DMS114 treated with DMSO at 0.1 percent for 48 hours (cell line): ENCODE data around the gene PLEKHG3.

ENCODE experiments used
- DNase-seq: peaks from one replicate; lab custom pipeline; 2025; ENCODE audit not compliant: unreplicated experiment; lab: John Stamatoyannopoulos, UW

PLEKHG3 gene

GRCh38 chr14:64706119-64706592, 1.9 kb downstream of the PLEKHG3 start:
- DNase-seq = no peak

DNA sequence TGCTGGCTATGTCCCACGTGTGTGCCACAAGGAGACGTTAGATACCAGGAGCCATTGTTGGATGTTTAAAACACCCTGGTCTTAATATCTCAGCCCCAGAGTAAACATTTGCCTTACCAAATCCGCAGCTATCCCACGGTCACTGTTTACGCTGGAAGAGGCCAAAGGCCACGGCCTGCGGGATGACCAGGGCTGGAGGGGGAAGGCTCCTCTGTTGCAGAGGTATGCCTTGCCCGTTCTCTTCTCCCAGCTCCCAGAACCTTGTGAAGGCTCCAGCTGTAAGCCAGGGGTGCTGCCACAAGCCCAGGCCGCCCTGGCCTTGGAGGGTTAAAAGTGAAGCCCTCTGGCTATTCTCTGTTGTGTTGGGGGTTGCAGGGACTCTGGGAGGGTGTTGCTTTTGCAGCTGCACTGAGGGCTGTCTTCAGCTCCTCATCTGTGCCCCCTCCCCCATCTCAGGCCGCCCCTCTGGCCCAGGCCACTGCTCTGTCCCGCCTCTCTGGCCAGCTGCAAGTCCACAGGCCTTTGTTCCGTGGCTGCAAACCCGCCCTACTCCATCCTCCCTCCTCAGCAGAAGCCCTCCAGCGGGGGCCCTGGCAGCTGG, 2.5 kb downstream of the PLEKHG3 start:
- no peak for DNase-seq

- no peak for DNase-seq
These were observed 3.4 kb downstream of the PLEKHG3 start for GRCh38 chr14:64707661-64708060.

DNA sequence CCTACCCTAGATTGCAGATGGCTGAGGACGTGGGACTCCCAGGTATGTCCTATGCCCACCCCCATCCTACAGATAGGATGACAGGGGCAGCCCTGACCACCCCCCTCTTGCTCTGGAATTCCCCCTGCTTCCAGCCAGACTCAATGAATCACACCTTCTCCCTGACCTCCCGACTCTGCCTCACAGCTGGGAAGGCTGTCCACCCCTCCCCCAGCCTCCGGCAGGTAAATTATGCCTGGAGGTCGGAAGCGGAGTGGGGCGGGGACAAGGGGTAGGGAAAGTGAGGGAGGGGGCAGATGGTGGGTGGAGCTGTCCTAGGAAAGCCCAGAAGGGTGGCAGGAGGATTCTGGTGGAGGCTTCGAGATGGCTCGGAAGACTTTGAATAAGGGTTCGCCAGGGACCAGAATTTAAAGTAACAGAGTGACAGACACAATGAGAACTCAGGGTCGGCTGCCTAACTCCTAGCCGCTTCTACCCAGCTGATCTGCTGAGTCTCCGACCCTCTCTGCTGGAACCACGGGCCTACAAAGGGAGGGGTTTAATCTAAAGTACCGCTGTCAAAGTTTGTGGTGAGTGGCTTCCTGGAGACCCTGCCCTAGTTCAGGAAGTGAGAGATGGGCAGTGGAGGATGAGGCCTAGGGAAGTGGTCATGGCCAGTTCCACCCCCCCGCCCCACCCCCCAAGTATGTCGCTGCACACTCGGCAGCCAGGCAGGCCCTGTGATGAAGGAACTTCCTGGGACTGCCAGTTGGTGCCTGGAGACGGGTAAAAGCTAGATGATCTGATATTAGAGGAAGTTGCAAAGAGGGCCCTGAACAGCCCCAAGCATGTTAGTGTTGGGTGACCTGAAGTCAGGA, 4.2 kb downstream of the PLEKHG3 start:
- no peak for DNase-seq

DNA sequence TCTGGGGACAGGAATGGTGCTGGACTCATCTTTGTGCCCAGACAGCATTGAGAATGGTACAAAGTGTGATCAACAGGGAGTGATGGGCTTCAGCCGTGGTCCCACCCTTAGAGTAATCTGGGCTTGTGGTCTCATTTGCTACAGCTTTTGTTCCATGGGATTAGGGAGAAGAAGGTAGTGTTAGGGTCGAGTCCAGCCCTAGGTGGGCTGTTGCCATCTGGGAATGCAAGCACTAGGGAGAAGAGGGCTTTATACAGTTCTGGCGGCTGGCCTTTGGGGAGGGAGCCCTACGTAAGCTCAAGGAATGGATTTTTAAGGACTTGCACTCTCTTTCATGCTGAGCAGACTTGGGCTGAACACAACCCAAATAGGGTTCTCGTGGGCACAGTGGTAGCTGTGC, 4.9 kb downstream of the PLEKHG3 start:
- no peak for DNase-seq

DNA sequence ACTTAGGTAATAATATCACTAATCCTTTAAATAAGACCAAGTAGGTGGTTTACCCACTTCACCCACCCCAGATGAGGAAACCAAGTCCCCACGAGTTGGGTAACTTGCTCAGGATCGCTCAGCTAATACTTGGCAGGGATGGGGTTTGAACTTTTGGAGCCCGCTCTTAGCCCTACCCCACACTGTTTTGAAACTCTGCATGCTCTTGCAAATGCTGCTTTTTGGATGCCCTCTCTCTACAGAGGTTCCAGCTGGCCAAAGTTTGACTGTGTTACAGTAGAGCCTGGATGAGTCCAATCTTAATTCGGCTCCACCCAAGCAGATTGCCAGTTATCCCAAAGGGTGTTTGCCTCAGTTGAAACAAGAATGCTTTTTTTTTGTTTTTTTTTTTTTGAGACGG, 6.8 kb downstream of the PLEKHG3 start:
- DNase-seq = no peak

DNA sequence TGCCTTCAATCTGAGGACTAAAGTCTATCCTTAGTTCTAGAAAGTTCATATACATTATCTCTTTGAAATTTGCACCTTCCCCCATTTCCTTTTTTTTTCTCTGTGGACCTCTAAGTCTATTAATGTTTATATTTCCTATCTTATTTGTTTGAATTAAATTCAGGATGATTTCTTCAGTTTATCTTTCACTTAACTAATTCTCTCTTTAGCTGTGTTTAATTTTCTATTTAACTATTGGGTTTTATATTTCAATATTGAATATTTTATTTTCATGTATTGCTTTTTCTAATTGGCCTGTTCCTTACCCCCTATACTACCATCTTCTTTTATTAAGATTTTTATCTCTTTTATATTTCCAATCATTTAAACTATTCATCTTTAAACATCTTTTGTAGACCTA, 9.5 kb downstream of the PLEKHG3 start:
- DNase-seq = no peak

- no peak for DNase-seq
These were observed 10.3 kb downstream of the PLEKHG3 start for GRCh38 chr14:64714432-64715025.

DNA sequence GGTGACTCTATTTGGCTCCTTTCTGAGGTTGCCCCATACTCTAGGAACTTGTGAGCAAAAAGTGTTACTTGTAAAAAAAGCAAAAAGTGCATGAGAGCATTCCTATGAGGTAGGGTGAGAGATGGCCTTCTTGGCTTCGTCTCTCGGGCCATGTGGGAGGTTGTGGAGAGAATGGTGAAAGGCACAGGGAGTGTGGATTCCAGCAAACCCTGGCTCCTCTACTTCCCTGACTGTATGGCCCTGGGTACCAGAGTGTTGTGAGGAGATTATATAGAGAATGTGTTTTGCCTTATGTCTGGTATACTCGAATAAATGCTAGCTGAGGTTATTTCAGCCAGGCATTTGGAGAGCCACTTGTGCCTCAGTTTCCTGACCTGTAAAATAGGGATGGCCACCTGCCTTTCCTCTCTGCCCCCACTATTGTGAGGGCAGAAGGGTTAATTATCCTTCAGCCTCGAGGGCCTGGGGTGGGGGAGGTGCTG, 11.0 kb downstream of the PLEKHG3 start:
- no peak for DNase-seq

GRCh38 chr14:64715628-64716412, 11.6 kb downstream of the PLEKHG3 start:
- no peak for DNase-seq

DNA sequence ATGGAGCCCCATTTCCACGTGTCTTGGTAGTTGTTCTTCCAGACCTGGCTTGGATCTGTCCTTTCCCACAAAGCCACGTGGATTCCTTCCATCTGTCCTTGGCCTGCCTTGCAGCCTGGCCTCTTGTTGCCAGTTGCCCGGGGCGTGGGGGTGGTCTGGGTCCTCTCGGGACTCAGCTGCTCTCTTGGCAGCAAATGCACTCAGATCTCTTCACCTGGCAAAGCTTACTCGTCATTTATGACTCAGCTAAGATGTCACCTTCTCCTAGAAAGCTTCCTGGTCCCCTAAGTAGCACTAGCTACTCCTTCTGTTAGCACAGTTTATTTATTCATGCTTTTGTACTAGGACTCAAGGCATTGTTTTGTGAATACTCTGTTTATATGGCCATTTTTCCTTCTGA, 13.6 kb downstream of the PLEKHG3 start:
- DNase-seq = no peak

- DNase-seq = no peak
These were observed 14.5 kb downstream of the PLEKHG3 start for GRCh38 chr14:64718762-64719161.

GRCh38 chr14:64719601-64720000, 15.4 kb downstream of the PLEKHG3 start:
- DNase-seq = no peak

DNA sequence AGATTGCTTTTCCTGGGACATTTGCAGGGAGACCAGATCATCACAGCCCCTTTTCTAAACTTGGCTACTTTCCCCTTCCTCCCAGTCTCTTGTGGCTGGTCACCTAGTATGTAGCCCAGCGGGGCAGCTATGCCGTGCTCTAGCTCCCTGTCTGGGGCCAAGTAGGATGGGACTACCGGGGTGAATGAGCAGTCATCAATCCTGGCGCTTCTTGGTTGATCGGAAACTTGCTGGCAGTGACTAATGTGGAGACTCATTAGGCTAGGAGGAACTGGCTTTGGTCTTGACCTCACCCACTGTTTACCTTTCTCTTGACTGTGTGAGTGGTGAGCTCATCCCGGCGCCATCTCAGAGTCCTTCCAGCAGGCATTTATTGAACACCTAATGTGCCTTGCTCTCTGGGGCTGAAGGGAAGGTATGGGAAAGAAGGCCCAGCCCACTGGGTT, 15.9 kb downstream of the PLEKHG3 start:
- DNase-seq = no peak

GRCh38 chr14:64721391-64721791, 17.2 kb downstream of the PLEKHG3 start:
- DNase-seq = no peak

DNA sequence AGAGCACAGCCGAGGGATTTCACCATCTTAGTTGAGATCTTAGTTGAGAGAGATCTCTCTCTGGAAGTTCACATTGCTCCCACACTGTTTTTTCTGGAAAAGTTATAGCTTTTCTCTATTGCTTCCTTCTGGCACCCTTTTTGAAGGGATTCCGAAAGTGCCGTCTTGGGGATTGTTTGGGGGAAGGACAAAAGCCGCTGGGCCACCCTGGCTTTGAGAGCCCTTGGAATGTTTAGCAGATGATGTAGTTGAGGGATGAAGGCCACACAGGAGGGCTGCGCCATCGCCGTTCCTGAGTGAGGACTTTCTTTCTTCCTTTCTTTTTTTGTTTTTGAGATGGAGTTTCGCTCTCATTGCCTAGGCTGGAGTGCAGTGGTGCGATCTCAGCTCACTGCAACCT, 17.7 kb downstream of the PLEKHG3 start:
- no peak for DNase-seq

- no peak for DNase-seq
These were observed 18.7 kb downstream of the PLEKHG3 start for GRCh38 chr14:64722842-64723447.

GRCh38 chr14:64723691-64724577, 19.7 kb downstream of the PLEKHG3 start:
- no peak for DNase-seq

GRCh38 chr14:64724578-64724930, 20.3 kb downstream of the PLEKHG3 start:
- DNase-seq = no peak
